HG02840 (cell line): ENCODE results near the gene MCUR1.
A peak's percentile ranks its signal among the peaks of the same experiment; 100 is the strongest.
"Not testable (repeated sequence)": the region's sequence is repeated elsewhere in the genome, so short reads cannot be mapped to it uniquely, and the experiment has no call there.

Experiments
- ATAC-seq: cut with Tn5 transposase; IDR thresholded peaks from one replicate; pipeline ENCODE4 v1.9.1; 2021; ENCODE audit warnings: mild to moderate bottlenecking, moderate library complexity, moderate number of reproducible peaks; ENCODE audit not compliant: unreplicated experiment, low FRiP score

MCUR1 gene

GRCh38 chr6:13814176-13814937 is at the start of gene MCUR1:
Gene MCUR1 (minus strand): TSS chr6:13814557. CDS start chr6:13814429, 128 bp downstream.
- ATAC-seq: peak; percentile 81

GRCh38 chr6:13863699-13864155 is 49.4 kb upstream of the MCUR1 start:
- ATAC-seq: no peak

- ATAC-seq: not testable (repeated sequence)
These were observed 46.3 kb upstream of the MCUR1 start for GRCh38 chr6:13860556-13861185.

- no peak for ATAC-seq
These were observed 45.7 kb upstream of the MCUR1 start for GRCh38 chr6:13859871-13860555.

GRCh38 chr6:13854716-13855250 is 40.4 kb upstream of the MCUR1 start:
- ATAC-seq: no peak

- ATAC-seq: no peak
These were observed 39.5 kb upstream of the MCUR1 start for GRCh38 chr6:13853871-13854270.

- ATAC-seq: no peak
These were observed 37.4 kb upstream of the MCUR1 start for GRCh38 chr6:13851803-13852202.

GRCh38 chr6:13851330-13851729 is 37.0 kb upstream of the MCUR1 start:
- no peak for ATAC-seq

GRCh38 chr6:13850690-13851089 is 36.3 kb upstream of the MCUR1 start:
- not testable (repeated sequence) for ATAC-seq

GRCh38 chr6:13848522-13849150 is 34.3 kb upstream of the MCUR1 start:
- no peak for ATAC-seq

GRCh38 chr6:13847326-13848050 is 33.1 kb upstream of the MCUR1 start:
- ATAC-seq: no peak

- no peak for ATAC-seq
These were observed 32.5 kb upstream of the MCUR1 start for GRCh38 chr6:13846841-13847240.

GRCh38 chr6:13841936-13842335 is 27.6 kb upstream of the MCUR1 start:
- ATAC-seq: no peak

GRCh38 chr6:13838616-13839015 is 24.3 kb upstream of the MCUR1 start:
- ATAC-seq: no peak

- no peak for ATAC-seq
These were observed 21.8 kb upstream of the MCUR1 start for GRCh38 chr6:13836170-13836569.

GRCh38 chr6:13834790-13835189 is 20.4 kb upstream of the MCUR1 start:
- ATAC-seq: no peak

- not testable (repeated sequence) for ATAC-seq
These were observed 19.7 kb upstream of the MCUR1 start for GRCh38 chr6:13834018-13834417.

- ATAC-seq: no peak
These were observed 18.4 kb upstream of the MCUR1 start for GRCh38 chr6:13832778-13833177.

GRCh38 chr6:13831615-13832014 is 17.3 kb upstream of the MCUR1 start:
- no peak for ATAC-seq

- no peak for ATAC-seq
These were observed 16.4 kb upstream of the MCUR1 start for GRCh38 chr6:13830803-13831202.
